ENCODE measurements around the gene AGBL3.

AGBL3 gene

DNA sequence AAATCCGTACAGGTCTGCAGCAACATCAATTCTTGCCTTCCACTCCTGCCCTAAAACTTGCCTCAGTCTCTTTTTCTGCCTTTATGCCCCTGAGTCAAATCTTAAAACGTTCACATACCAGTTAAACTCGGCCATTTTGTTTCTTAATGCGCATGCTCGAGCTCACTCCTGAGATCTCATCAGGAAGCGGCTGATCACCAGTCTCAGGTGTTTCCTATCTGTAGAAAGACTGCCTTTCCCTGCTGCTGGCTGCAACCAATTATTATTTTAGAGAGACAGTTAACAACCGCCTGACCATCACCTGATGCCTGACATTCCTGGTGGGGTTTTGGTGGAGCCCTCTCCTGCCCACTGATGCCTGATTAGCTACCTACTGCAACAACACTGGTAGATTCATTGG lies 91.3 kb downstream of the AGBL3 start:
- WGBS, result 73% methylated on average over 7 of the region's 7 CpGs
- H3K9ac ChIP-seq (ENCODE audit: low read depth, low read length), result no peak overlapping the region
- peaks cover 31% of the 10 kb centered on the region for H3K4me1 ChIP-seq (ENCODE audit: insufficient read depth, low read length)
- H3K27me3 ChIP-seq (ENCODE audit: insufficient read depth, low read length), result no peaks in the 10 kb centered on the region
- H3K36me3 ChIP-seq (ENCODE audit: insufficient read depth, low read length), result no peaks in the 10 kb centered on the region
- no peak overlapping the region for H3K27ac ChIP-seq (ENCODE audit: low read depth, low read length)
- no peak overlapping the region for H3K4me3 ChIP-seq (ENCODE audit: low read length)
- H3K9me3 ChIP-seq (ENCODE audit: insufficient read depth, low read depth, low read length), result peaks cover 3% of the 10 kb centered on the region; the same call in 1 of the 2 replicates

- H3K4me3 ChIP-seq (ENCODE audit: low read length), result no peak overlapping the region
- peaks cover under 1% of the 10 kb centered on the region; the same call in 1 of the 2 replicates for H3K9me3 ChIP-seq (ENCODE audit: insufficient read depth, low read depth, low read length)
Measured at GRCh38 chr7:135078051-135078450, 91.7 kb downstream of the AGBL3 start.

DNA sequence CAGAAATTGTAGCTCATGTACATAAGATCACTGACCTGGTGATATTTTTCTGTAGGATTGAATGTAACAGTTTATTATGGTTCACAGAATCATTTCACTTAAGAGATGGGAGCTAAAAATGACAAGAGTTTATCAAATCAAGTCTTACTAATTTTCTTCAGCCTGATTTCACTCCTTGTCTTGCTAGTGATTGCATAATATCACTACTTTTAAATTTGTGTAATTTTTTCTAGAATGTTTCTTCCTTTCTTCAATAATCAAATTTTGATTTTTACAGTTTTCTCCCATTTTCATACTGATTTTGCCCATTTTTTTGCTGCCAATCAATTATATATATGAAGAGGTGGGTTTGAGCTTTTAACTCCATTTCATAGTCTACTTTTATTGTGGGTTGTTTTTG lies 92.8 kb downstream of the AGBL3 start:
- Histone ChIP-seq H3K9me3 (ENCODE audit: insufficient read depth, low read depth, low read length) (no peaks in the 10 kb centered on the region), H3K36me3 (ENCODE audit: insufficient read depth, low read length) (no peaks in the 10 kb centered on the region), H3K9ac (ENCODE audit: low read depth, low read length) (no peak overlapping the region), H3K4me3 (ENCODE audit: low read length) (no peak overlapping the region), H3K27me3 (ENCODE audit: insufficient read depth, low read length) (no peaks in the 10 kb centered on the region), H3K27ac (ENCODE audit: low read depth, low read length) (no peak overlapping the region), H3K4me1 (ENCODE audit: insufficient read depth, low read length) (peaks cover 37% of the 10 kb centered on the region)

More at GRCh38 chr7:135078051-135078450, 91.7 kb downstream of the AGBL3 start:
- Histone ChIP-seq H3K9ac (ENCODE audit: low read depth, low read length) (no peak overlapping the region), H3K27ac (ENCODE audit: low read depth, low read length) (no peak overlapping the region), H3K4me1 (ENCODE audit: insufficient read depth, low read length) (peaks cover 31% of the 10 kb centered on the region), H3K36me3 (ENCODE audit: insufficient read depth, low read length) (no peaks in the 10 kb centered on the region), H3K27me3 (ENCODE audit: insufficient read depth, low read length) (no peaks in the 10 kb centered on the region)

- Histone ChIP-seq H3K27ac (ENCODE audit: low read depth, low read length) (no peak overlapping the region), H3K9ac (ENCODE audit: low read depth, low read length) (no peak overlapping the region), H3K4me3 (ENCODE audit: low read length) (no peak overlapping the region), H3K36me3 (ENCODE audit: insufficient read depth, low read length) (no peaks in the 10 kb centered on the region), H3K9me3 (ENCODE audit: insufficient read depth, low read depth, low read length) (peaks cover 2% of the 10 kb centered on the region; the same call in 1 of the 2 replicates), H3K4me1 (ENCODE audit: insufficient read depth, low read length) (peaks cover 9% of the 10 kb centered on the region), H3K27me3 (ENCODE audit: insufficient read depth, low read length) (no peaks in the 10 kb centered on the region)
- 0% methylated on average over 1 of the region's 1 CpG for WGBS
Measured at GRCh38 chr7:135083005-135083404, 96.7 kb downstream of the AGBL3 start.

DNA sequence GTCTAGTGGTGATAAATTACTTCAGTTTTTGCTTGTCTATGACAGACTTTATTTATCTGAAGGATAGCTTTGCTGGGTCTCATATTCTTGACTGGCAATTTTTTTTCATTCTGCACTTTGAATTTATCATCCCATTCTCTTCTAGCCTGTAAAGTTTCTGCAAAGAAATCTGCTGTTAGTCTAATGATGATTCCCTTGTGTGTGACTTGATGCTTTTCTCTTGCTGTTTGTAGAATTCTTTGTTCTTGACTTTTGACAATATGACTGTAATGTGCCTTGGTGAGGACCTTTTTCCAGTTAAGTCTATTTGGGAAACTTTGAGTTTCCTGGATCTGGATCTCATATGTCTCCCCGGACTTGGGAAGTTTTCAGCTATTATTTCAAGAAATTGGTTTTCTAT lies 102.3 kb downstream of the AGBL3 start:
- 100% methylated on average over 1 of the region's 1 CpG for WGBS
- Histone ChIP-seq H3K4me1 (ENCODE audit: insufficient read depth, low read length) (peaks cover 1% of the 10 kb centered on the region; the same call in 1 of the 2 replicates), H3K36me3 (ENCODE audit: insufficient read depth, low read length) (no peaks in the 10 kb centered on the region), H3K27ac (ENCODE audit: low read depth, low read length) (no peak overlapping the region), H3K9ac (ENCODE audit: low read depth, low read length) (no peak overlapping the region), H3K27me3 (ENCODE audit: insufficient read depth, low read length) (no peaks in the 10 kb centered on the region), H3K4me3 (ENCODE audit: low read length) (no peak overlapping the region), H3K9me3 (ENCODE audit: insufficient read depth, low read depth, low read length) (peaks cover 2% of the 10 kb centered on the region; the same call in 1 of the 2 replicates)

DNA sequence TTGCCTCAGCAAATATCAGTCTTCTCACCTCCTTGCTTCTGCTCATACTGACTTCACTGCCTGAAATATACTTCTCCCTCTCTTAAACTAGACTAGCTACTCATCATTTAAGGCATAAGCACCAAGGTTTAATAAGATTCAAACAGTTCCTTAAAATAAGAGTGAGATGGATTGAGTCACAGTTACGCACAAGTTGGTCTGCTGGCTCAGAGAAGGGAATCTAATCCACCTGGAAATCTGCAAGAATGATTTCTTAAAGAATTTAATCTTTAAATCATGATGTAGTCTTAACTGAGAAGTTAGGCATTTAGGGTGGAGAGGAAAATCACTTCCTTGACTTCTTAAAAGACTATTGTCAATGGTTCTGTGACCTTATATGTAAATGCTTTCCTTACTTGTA lies 105.4 kb downstream of the AGBL3 start:
- whole genome bisulfite sequencing, result 100% methylated on average over 1 of the region's 1 CpG
- no peaks in the 10 kb centered on the region for H3K27me3 ChIP-seq (ENCODE audit: insufficient read depth, low read length)
- no peak overlapping the region for H3K9ac ChIP-seq (ENCODE audit: low read depth, low read length)
- peaks cover 2% of the 10 kb centered on the region; the same call in 1 of the 2 replicates for H3K9me3 ChIP-seq (ENCODE audit: insufficient read depth, low read depth, low read length)
- no peaks in the 10 kb centered on the region for H3K36me3 ChIP-seq (ENCODE audit: insufficient read depth, low read length)
- H3K27ac ChIP-seq (ENCODE audit: low read depth, low read length), result no peak overlapping the region
- no peaks in the 10 kb centered on the region for H3K4me1 ChIP-seq (ENCODE audit: insufficient read depth, low read length)
- no peak overlapping the region for H3K4me3 ChIP-seq (ENCODE audit: low read length)

- Histone ChIP-seq H3K27me3 (ENCODE audit: insufficient read depth, low read length) (no peaks in the 10 kb centered on the region), H3K36me3 (ENCODE audit: insufficient read depth, low read length) (no peaks in the 10 kb centered on the region), H3K4me1 (ENCODE audit: insufficient read depth, low read length) (no peaks in the 10 kb centered on the region), H3K4me3 (ENCODE audit: low read length) (no peak overlapping the region), H3K9me3 (ENCODE audit: insufficient read depth, low read depth, low read length) (no peaks in the 10 kb centered on the region), H3K27ac (ENCODE audit: low read depth, low read length) (no peak overlapping the region), H3K9ac (ENCODE audit: low read depth, low read length) (no peak overlapping the region)
- 91% methylated on average over 2 of the region's 2 CpGs for WGBS
Measured at GRCh38 chr7:135094472-135095237, 108.3 kb downstream of the AGBL3 start.

- 81% methylated on average over 1 of the region's 1 CpG for WGBS
- Histone ChIP-seq H3K36me3 (ENCODE audit: insufficient read depth, low read length) (no peaks in the 10 kb centered on the region), H3K4me1 (ENCODE audit: insufficient read depth, low read length) (no peaks in the 10 kb centered on the region), H3K9me3 (ENCODE audit: insufficient read depth, low read depth, low read length) (no peaks in the 10 kb centered on the region), H3K4me3 (ENCODE audit: low read length) (no peak overlapping the region), H3K9ac (ENCODE audit: low read depth, low read length) (no peak overlapping the region), H3K27ac (ENCODE audit: low read depth, low read length) (no peak overlapping the region), H3K27me3 (ENCODE audit: insufficient read depth, low read length) (no peaks in the 10 kb centered on the region)
Measured at GRCh38 chr7:135095450-135095849, 109.1 kb downstream of the AGBL3 start.

- Histone ChIP-seq H3K4me1 (ENCODE audit: insufficient read depth, low read length) (no peaks in the 10 kb centered on the region), H3K4me3 (ENCODE audit: low read length) (no peak overlapping the region), H3K36me3 (ENCODE audit: insufficient read depth, low read length) (no peaks in the 10 kb centered on the region), H3K9me3 (ENCODE audit: insufficient read depth, low read depth, low read length) (no peaks in the 10 kb centered on the region), H3K9ac (ENCODE audit: low read depth, low read length) (no peak overlapping the region), H3K27ac (ENCODE audit: low read depth, low read length) (no peak overlapping the region), H3K27me3 (ENCODE audit: insufficient read depth, low read length) (no peaks in the 10 kb centered on the region)
- 95% methylated on average over 2 of the region's 3 CpGs for WGBS
Measured at GRCh38 chr7:135098391-135098790, 112.1 kb downstream of the AGBL3 start.

DNA sequence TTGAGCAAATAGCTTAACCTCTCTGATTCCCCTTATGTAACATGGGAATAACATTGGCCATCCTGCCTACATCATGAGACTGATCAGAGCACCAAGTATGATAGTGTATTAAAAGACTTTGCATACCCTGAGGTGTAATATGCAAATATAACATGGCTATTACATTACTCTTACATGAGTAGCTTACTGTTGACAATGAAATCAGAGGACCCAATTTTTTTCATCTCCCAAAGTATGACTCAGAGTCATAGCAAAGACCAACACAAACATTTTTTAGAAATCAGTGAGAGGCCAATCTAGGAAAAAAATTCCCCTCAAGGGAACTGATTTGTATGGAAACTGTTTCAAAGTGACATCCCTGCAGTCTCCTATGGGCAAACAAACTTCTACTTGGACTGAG lies 114.5 kb downstream of the AGBL3 start:
- H3K9me3 ChIP-seq (ENCODE audit: insufficient read depth, low read depth, low read length), result no peaks in the 10 kb centered on the region
- no peak overlapping the region for H3K9ac ChIP-seq (ENCODE audit: low read depth, low read length)
- H3K27ac ChIP-seq (ENCODE audit: low read depth, low read length), result no peak overlapping the region
- H3K4me3 ChIP-seq (ENCODE audit: low read length), result no peak overlapping the region
- H3K4me1 ChIP-seq (ENCODE audit: insufficient read depth, low read length), result no peaks in the 10 kb centered on the region
- H3K36me3 ChIP-seq (ENCODE audit: insufficient read depth, low read length), result no peaks in the 10 kb centered on the region
- H3K27me3 ChIP-seq (ENCODE audit: insufficient read depth, low read length), result no peaks in the 10 kb centered on the region

DNA sequence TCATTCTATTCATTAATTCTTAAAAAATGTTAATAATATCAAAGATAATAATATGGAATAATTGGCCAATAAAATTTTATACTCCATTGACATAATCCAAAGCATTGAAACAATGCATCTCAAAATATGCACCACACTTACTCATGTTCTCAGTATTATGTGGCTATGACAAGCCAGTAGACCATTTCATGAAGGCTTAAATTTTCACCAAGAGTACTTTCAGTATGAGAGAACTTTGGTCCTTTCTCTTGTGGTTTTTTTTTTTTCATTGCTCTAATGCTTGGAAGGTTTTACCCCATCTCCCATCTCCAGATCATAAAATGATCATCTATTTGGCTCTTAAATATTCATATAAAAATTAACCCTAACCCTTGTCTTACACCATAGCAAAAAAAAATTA lies 116.1 kb downstream of the AGBL3 start:
- H3K9me3 ChIP-seq (ENCODE audit: insufficient read depth, low read depth, low read length), result no peaks in the 10 kb centered on the region
- no peaks in the 10 kb centered on the region for H3K27me3 ChIP-seq (ENCODE audit: insufficient read depth, low read length)
- no peak overlapping the region for H3K9ac ChIP-seq (ENCODE audit: low read depth, low read length)
- no peaks in the 10 kb centered on the region for H3K4me1 ChIP-seq (ENCODE audit: insufficient read depth, low read length)
- no peaks in the 10 kb centered on the region for H3K36me3 ChIP-seq (ENCODE audit: insufficient read depth, low read length)
- no peak overlapping the region for H3K4me3 ChIP-seq (ENCODE audit: low read length)
- H3K27ac ChIP-seq (ENCODE audit: low read depth, low read length), result no peak overlapping the region

DNA sequence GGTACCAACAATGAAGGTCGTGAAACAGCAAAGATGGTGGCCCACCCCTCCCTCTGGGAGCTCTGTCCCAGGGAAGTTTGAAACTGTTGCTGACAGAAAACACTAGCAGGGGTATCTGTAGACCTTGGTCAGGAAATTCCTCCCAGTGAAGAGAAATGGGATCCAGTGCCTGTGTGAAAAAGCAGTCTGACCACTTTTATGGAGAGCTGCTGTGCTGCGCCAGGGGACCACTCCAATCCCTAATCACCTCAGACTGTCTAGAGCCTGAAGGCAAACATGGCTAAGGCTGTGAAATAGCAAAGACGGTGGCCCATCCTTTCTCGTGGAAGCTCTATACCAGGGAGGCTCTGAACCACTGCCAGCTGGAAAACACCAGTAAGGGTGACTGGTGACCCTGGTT lies 123.3 kb downstream of the AGBL3 start:
- Histone ChIP-seq H3K9me3 (ENCODE audit: insufficient read depth, low read depth, low read length) (no peaks in the 10 kb centered on the region), H3K36me3 (ENCODE audit: insufficient read depth, low read length) (no peaks in the 10 kb centered on the region), H3K4me1 (ENCODE audit: insufficient read depth, low read length) (no peaks in the 10 kb centered on the region), H3K9ac (ENCODE audit: low read depth, low read length) (no peak overlapping the region), H3K27me3 (ENCODE audit: insufficient read depth, low read length) (no peaks in the 10 kb centered on the region), H3K27ac (ENCODE audit: low read depth, low read length) (no peak overlapping the region), H3K4me3 (ENCODE audit: low read length) (no peak overlapping the region)
- WGBS, result 95% methylated on average over 4 of the region's 4 CpGs
